ENCODE data around the gene POLR3G.

Gene POLR3G

GRCh38 chr5:90494043-90494442 lies 19.4 kb downstream of the POLR3G start:
- DNase-seq (ENCODE audit: low read depth) = no peak
- no peak overlapping the region for H3K4me3 ChIP-seq (ENCODE audit: low read depth, low read length)
- TF ChIP-seq CTCF (IDR thresholded peaks at IDR 0.05; ENCODE audit: insufficient read depth, low read depth, low read length, missing control alignments) = no peak

- no peak for DNase-seq (ENCODE audit: low read depth)
- TF ChIP-seq CTCF (IDR thresholded peaks at IDR 0.05; ENCODE audit: insufficient read depth, low read depth, low read length, missing control alignments) = no peak
- H3K4me3 ChIP-seq (ENCODE audit: low read depth, low read length) = no peak overlapping the region
Measured at GRCh38 chr5:90495146-90495545, 20.5 kb downstream of the POLR3G start.

GRCh38 chr5:90503596-90503995 lies 28.9 kb downstream of the POLR3G start:
- no peak for DNase-seq (ENCODE audit: low read depth)
- no peak overlapping the region for H3K4me3 ChIP-seq (ENCODE audit: low read depth, low read length)
- no peak for TF ChIP-seq CTCF (IDR thresholded peaks at IDR 0.05; ENCODE audit: insufficient read depth, low read depth, low read length, missing control alignments)

GRCh38 chr5:90504743-90505142 lies 30.1 kb downstream of the POLR3G start:
- H3K4me3 ChIP-seq (ENCODE audit: low read depth, low read length) = no peak overlapping the region
- DNase-seq (ENCODE audit: low read depth) = no peak
- TF ChIP-seq CTCF (IDR thresholded peaks at IDR 0.05; ENCODE audit: insufficient read depth, low read depth, low read length, missing control alignments) = no peak

GRCh38 chr5:90506221-90506620 lies 31.6 kb downstream of the POLR3G start:
- DNase-seq (ENCODE audit: low read depth) = no peak
- H3K4me3 ChIP-seq (ENCODE audit: low read depth, low read length) = no peak overlapping the region
- TF ChIP-seq CTCF (IDR thresholded peaks at IDR 0.05; ENCODE audit: insufficient read depth, low read depth, low read length, missing control alignments) = no peak

- no peak for DNase-seq (ENCODE audit: low read depth)
- no peak for TF ChIP-seq CTCF (IDR thresholded peaks at IDR 0.05; ENCODE audit: insufficient read depth, low read depth, low read length, missing control alignments)
- H3K4me3 ChIP-seq (ENCODE audit: low read depth, low read length) = no peak overlapping the region
Measured at GRCh38 chr5:90510438-90510837, 35.8 kb downstream of the POLR3G start.

- no peak overlapping the region for H3K4me3 ChIP-seq (ENCODE audit: low read depth, low read length)
- DNase-seq (ENCODE audit: low read depth) = no peak
- TF ChIP-seq CTCF (IDR thresholded peaks at IDR 0.05; ENCODE audit: insufficient read depth, low read depth, low read length, missing control alignments) = no peak
Measured at GRCh38 chr5:90514520-90514919, 39.9 kb downstream of the POLR3G start.

Data from GM12865 (cell line).